ENCODE results near the gene ZNF296. TPM values are rescaled to one million over a fixed set of nuclear protein-coding genes. Genes with fewer than 3 reads are reported as not detected.

ZNF296 gene
- total RNA-seq, 1 donor from 2014 or later: not detected

DNA sequence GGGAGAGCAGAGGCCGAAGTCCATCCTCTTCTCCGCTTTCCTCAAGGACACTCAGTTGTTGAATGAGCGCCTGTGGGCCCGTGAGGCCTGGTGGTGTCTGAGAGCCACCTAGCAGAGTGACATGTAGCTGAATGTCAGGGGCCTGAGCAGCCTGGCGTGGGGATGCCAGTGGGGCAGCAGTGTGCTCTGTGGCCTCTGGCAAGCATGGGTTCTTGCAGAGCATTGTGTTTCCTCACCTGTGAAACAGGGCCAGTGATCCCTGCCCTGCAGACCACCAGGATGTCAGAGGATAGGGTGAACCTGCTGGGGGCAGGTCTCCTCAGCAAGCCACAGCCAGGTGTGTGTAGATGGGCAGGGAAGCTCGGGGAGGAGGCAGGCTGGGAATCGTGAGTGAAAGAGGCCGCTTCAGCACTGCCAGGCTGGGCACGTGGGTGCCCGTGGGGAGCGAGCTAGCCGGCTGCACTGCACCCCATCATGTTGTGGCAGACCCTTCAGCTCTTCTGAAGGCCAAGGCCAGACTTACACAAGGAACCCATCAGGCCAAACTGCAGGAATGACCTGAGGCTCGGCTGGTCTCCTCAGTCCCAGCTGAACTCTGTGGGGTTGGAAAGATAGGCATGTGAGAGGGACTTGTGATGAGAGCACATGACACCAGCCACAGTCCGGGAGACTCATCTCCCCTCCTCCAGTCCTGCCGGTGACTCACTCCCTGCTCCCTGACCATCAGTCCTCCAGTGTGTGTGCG, 21.7 kb upstream of the ZNF296 start:
- Histone ChIP-seq H3K27me3 (ENCODE audit: low read depth) (no peaks in the 10 kb centered on the region), H3K27ac (replicated peaks) (peak overlapping the region; percentile 65), H3K9me3 (replicated peaks) (no peaks in the 10 kb centered on the region), H3K36me3 (no peaks in the 10 kb centered on the region), H3K4me3 (no peak overlapping the region), H3K4me1 (peaks cover 95% of the 10 kb centered on the region)
- TF ChIP-seq, protein P1, sequence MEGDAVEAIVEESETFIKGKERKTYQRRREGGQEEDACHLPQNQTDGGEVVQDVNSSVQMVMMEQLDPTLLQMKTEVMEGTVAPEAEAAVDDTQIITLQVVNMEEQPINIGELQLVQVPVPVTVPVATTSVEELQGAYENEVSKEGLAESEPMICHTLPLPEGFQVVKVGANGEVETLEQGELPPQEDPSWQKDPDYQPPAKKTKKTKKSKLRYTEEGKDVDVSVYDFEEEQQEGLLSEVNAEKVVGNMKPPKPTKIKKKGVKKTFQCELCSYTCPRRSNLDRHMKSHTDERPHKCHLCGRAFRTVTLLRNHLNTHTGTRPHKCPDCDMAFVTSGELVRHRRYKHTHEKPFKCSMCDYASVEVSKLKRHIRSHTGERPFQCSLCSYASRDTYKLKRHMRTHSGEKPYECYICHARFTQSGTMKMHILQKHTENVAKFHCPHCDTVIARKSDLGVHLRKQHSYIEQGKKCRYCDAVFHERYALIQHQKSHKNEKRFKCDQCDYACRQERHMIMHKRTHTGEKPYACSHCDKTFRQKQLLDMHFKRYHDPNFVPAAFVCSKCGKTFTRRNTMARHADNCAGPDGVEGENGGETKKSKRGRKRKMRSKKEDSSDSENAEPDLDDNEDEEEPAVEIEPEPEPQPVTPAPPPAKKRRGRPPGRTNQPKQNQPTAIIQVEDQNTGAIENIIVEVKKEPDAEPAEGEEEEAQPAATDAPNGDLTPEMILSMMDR (IDR thresholded peaks at IDR 0.05; ENCODE audit: borderline replicate concordance): no peak
- intact Hi-C loops (cut with micrococcal nuclease): no loop called here
- peak; percentile 29 for DNase-seq

DNA sequence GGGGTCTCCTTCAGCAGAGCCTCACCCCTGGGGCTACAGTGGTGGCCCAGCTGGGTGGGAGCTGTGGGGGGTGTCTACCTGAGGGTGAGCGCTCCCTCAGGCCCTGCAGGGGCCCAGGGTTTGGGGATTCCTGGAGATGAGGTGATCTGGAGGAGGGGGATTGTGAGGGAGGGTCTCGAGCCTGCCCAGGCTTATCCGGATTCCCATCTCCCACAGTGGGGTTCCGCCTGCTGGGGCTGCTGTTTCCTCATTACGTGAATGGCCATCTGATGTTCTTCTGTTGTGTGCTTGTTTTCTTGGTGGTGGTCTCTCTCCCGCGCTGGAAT, 21.1 kb upstream of the ZNF296 start:
- no peaks in the 10 kb centered on the region for H3K36me3 ChIP-seq
- TF ChIP-seq, protein P1 (IDR thresholded peaks at IDR 0.05; ENCODE audit: borderline replicate concordance): no peak
- H3K4me1 ChIP-seq: peaks cover 94% of the 10 kb centered on the region
- H3K4me3 ChIP-seq: no peak overlapping the region
- no peaks in the 10 kb centered on the region for H3K9me3 ChIP-seq (replicated peaks)
- H3K27ac ChIP-seq (replicated peaks): peak overlapping the region; percentile 65
- intact Hi-C loops (cut with micrococcal nuclease): no loop called here
- DNase-seq: no peak
- H3K27me3 ChIP-seq (ENCODE audit: low read depth): no peaks in the 10 kb centered on the region

DNA sequence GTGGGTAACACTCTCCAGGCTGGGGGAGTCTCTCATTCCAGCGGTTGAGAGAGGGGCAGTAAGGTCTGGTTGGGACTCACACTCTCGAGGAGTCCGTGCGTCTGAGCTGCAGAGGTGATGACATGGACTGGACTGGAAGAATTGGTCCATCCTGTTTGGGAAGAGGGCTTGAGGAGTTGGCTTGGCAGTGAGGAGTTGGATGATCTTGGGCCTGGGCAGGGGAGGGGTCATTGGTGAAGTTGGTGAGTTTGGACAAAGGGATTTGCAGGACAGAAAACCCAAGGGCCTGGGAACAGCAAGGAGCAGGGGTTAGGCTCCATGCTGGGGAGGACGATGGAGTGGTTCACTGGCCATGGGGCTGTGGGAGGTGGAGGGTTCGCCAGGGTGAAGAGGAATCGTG, 20.4 kb upstream of the ZNF296 start:
- no peaks in the 10 kb centered on the region for H3K9me3 ChIP-seq (replicated peaks)
- TF ChIP-seq, protein P1 (IDR thresholded peaks at IDR 0.05; ENCODE audit: borderline replicate concordance): no peak
- no peak overlapping the region for H3K27ac ChIP-seq (replicated peaks)
- no peaks in the 10 kb centered on the region for H3K27me3 ChIP-seq (ENCODE audit: low read depth)
- intact Hi-C loops (cut with micrococcal nuclease): no loop called here
- DNase-seq: no peak
- H3K36me3 ChIP-seq: no peaks in the 10 kb centered on the region
- peaks cover 94% of the 10 kb centered on the region for H3K4me1 ChIP-seq
- H3K4me3 ChIP-seq: no peak overlapping the region

DNA sequence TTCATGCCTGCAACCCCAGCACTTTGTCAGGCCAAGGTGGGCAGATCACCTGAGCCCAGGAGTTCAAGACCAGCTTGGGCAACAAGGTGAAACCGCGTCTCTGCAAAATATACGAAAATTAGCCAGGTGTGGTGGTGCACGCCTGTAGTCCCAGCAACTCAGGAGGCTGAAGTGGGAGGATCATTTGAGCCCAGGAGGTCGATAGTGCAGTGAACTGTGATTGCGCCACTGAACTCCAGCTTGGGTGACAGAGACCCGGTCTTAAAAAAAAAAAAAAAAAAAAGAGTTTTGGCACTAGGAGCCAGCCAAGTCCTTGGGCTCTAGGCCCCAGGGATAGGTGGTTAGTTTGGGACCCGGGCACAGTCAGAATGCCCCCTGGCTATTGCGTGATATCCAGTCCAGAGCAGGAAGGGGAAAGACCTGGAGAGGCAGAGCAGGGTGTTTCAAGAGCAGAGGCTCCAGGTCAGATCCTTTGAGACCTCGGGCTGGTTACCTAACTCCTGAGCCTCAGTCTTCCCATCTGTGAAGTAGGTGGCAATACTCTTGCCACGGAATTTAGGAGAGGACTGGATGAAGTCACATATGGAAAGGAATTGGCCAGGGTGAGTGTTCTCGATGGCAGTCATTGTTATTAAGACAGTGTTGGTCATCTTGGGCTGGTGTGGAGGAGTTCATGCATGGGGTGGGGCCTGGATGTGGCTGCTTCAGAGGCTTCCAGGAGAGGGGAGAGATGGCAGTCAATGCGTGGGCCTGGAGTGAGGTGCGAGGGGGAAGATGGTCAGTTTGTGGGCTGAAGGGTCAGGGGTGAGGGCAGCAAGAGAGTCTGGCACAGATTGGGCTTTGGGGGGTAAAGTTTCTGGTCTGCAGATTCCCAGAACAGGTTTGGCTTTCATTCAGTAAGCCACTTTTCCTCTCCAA, 19.5 kb upstream of the ZNF296 start:
- no peaks in the 10 kb centered on the region for H3K27me3 ChIP-seq (ENCODE audit: low read depth)
- intact Hi-C loops (cut with micrococcal nuclease): no loop called here
- peaks cover 96% of the 10 kb centered on the region for H3K4me1 ChIP-seq
- H3K27ac ChIP-seq (replicated peaks): no peak overlapping the region
- no peak overlapping the region for H3K4me3 ChIP-seq
- DNase-seq: no peak
- TF ChIP-seq, protein P1 (IDR thresholded peaks at IDR 0.05; ENCODE audit: borderline replicate concordance): no peak
- H3K9me3 ChIP-seq (replicated peaks): no peaks in the 10 kb centered on the region
- H3K36me3 ChIP-seq: no peaks in the 10 kb centered on the region

DNA sequence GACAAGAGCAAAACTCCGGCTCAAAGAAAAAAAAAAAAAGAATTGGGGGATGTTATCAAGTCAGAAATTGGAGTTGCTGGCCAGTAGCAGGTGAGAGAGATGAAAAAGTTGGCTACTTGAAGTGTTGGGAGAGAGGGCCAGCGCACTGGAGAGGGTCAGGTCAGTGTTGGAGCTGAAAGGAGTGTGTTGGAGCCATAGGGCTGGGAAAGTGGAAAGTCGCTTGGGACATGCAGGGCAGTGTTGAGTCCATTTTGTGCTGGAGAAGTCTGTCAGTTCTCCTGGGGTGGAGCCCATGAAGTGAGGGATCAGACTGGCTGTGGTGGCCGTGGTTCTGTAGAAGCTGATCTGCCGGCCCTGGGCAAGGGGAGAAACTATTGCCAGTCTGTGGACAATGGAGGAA, 18.4 kb upstream of the ZNF296 start:
- no peaks in the 10 kb centered on the region for H3K9me3 ChIP-seq (replicated peaks)
- peaks cover 89% of the 10 kb centered on the region for H3K4me1 ChIP-seq
- no peaks in the 10 kb centered on the region for H3K27me3 ChIP-seq (ENCODE audit: low read depth)
- intact Hi-C loops (cut with micrococcal nuclease): no loop called here
- TF ChIP-seq, protein P1 (IDR thresholded peaks at IDR 0.05; ENCODE audit: borderline replicate concordance): no peak
- peaks cover 7% of the 10 kb centered on the region for H3K36me3 ChIP-seq
- no peak overlapping the region for H3K27ac ChIP-seq (replicated peaks)
- DNase-seq: no peak
- peak overlapping the region; percentile 100 for H3K4me3 ChIP-seq

Data from left ventricle myocardium inferior (tissue), 1 donor.